GM19468 (cell line): ENCODE results near the gene SLC6A9.

Experiments used
- ATAC-seq: cut with Tn5 transposase; IDR thresholded peaks from one replicate; pipeline ENCODE4 v1.9.1; 2021; ENCODE audit warnings: mild to moderate bottlenecking, moderate library complexity, moderate number of reproducible peaks; ENCODE audit not compliant: unreplicated experiment; ENCODE audit errors: extremely low read depth

The SLC6A9 gene

GRCh38 chr1:43953361-43953760 lies 77.9 kb downstream of the SLC6A9 start:
- no peak for ATAC-seq

GRCh38 chr1:43952731-43953346 lies 78.4 kb downstream of the SLC6A9 start:
- ATAC-seq, result no peak

- ATAC-seq, result no peak
These were observed 80.0 kb downstream of the SLC6A9 start for GRCh38 chr1:43951021-43951985.

GRCh38 chr1:43949678-43950077 lies 81.6 kb downstream of the SLC6A9 start:
- ATAC-seq, result no peak

- ATAC-seq, result no peak
These were observed 83.3 kb downstream of the SLC6A9 start for GRCh38 chr1:43947874-43948437.

- no peak for ATAC-seq
These were observed 84.0 kb downstream of the SLC6A9 start for GRCh38 chr1:43947061-43947873.
